Measurements from ENCODE around the gene TJP3.

DNA sequence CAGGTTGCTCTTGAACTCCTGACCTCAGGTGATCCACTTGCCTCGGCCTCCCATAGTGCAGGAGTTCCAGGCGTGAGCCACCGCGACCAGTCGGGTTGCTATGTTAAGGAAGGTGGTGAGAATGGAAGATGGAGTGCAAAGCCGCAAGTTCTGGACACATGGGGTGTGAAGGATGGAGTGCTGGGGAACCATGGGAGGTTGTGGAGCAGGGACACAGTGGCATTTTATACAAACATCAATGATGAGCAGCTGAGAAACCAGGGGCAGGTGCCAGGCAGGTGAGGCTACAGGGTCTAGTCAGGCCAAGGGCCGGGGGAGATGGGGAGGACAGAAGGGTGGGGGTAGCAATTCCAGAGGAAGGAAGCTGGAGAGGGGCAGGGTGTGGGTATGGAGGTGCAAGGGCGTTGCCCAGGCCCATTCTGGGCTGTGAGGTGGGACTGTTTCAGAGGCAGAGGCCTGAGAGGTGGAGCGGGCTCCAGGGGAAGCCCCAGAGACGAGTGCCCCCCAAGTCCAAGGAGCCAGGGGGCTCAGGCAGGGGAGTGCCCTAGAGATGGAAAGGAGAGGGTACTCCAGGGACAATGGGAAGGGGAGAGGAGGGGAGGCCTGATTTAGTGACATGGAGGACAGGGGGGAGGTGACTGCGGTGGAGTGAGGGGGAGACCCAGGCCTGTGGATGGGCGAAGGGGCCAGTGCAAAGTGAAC is 65.8 kb downstream of the TJP3 start:
- TF ChIP-seq POLR2AphosphoS5 (IDR thresholded peaks at IDR 0.05) = no peak
- TF ChIP-seq, protein P1, sequence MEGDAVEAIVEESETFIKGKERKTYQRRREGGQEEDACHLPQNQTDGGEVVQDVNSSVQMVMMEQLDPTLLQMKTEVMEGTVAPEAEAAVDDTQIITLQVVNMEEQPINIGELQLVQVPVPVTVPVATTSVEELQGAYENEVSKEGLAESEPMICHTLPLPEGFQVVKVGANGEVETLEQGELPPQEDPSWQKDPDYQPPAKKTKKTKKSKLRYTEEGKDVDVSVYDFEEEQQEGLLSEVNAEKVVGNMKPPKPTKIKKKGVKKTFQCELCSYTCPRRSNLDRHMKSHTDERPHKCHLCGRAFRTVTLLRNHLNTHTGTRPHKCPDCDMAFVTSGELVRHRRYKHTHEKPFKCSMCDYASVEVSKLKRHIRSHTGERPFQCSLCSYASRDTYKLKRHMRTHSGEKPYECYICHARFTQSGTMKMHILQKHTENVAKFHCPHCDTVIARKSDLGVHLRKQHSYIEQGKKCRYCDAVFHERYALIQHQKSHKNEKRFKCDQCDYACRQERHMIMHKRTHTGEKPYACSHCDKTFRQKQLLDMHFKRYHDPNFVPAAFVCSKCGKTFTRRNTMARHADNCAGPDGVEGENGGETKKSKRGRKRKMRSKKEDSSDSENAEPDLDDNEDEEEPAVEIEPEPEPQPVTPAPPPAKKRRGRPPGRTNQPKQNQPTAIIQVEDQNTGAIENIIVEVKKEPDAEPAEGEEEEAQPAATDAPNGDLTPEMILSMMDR (IDR thresholded peaks at IDR 0.05) = no peak
- no peak for TF ChIP-seq EP300 (IDR thresholded peaks at IDR 0.05)
- TF ChIP-seq POLR2A (IDR thresholded peaks at IDR 0.05; ENCODE audit: low read depth) = no peak

Measured in esophagus muscularis mucosa (tissue), 4 donors.